HG03558 (cell line): Measurements from ENCODE around the gene CSNK1G2.

Experiments
- ATAC-seq: cut with Tn5 transposase; IDR thresholded peaks from one replicate; pipeline ENCODE4 v1.9.1; 2021; ENCODE audit warnings: moderate number of reproducible peaks; ENCODE audit not compliant: unreplicated experiment; ENCODE audit errors: extremely low read depth

Gene CSNK1G2

DNA sequence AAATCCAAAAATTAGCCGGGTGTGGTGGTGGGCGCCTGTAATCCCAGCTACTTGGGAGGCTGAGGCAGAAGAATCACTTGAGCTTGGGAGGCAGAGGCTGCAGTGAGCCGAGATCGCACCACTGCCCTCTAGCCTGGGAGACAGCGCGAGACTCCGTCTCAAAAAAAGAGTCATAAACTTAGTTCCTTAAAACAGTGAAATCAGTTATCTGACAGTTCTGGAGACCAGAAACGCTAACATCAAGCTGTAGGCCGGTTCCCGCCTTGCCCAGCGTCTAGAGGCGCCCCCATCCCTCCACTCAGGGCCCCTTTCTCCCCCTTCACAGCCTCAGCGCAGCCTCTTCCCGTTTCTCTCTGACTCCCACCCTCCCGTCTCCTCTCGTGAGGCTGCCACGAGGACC, 23.8 kb upstream of the CSNK1G2 start:
- ATAC-seq: no peak

DNA sequence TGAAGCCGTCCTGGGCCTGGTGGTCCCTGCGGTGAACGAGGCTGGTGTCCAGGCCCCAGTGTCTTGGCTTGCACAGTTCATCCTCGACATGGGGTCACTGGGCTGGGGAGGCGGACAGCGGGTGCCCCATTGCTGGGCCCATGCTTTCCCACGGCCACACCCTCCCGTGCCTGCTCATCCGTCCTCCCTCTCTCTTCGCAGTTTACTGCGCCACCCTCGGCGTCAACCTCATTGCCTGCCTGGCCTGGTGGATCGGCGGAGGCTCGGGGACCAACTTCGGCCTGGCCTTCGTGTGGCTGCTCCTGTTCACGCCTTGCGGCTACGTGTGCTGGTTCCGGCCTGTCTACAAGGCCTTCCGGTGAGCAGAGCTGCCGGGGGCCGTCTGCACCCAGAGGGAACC, 23.0 kb upstream of the CSNK1G2 start:
- no peak for ATAC-seq

DNA sequence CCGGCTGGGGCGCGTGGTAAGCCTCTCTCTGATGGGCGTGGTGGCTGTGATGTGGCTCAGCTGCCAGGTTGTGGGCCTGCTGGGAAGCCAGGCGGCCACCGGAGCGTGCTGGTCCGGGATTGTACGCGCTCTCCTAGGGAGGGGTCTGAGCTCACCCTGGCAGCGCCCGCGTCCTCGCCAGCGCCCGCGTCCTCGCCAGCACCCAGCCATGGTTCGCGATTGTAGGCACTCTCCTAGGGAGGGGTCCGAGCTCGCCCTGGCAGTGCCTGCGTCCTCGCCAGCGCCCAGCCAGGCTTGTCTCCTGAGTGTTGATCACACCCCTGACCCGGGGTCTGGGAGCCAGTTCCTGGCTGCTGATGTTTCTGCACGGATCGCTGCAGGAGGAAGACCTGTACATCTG, 22.0 kb upstream of the CSNK1G2 start:
- no peak for ATAC-seq

DNA sequence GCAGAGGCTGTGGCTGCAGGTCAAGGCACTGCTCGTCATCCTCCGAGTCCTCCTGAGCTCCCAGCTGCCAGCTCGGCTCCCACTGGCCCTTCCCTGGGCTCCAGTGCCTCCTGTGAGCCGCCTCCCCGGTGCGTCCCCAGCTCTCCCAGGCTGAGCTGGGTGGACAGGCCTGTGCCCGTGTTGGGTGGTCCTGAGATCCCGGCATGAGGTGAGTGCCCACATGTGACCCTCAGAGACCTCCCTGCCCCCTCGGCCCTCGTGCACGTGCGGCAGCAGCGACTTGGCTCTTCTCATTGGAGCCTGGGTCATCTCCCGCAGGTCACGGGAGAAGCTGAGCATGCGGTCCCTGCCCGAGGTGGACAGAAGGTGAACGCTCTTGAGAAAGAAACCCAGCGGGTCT, 20.3 kb upstream of the CSNK1G2 start:
- ATAC-seq: no peak

DNA sequence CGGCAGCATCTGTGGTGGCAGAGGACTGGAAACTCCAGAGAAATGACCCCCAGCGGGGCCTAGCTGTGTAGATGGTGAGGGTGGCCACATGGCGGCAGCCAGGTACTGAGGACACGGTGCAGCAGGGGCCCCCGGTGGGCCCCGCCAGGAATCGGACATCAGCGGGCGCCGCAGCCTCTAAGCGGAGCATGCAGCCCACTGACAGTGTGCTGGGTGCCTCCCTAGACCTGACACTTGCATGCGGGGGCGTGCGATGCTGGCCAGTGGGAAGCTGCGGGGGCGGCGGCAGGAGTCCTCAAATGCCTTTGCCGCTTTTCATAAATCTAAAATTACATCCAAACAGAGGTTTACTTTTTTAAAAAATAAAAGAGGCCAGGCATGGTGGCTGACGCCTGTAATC, 19.6 kb upstream of the CSNK1G2 start:
- no peak for ATAC-seq

DNA sequence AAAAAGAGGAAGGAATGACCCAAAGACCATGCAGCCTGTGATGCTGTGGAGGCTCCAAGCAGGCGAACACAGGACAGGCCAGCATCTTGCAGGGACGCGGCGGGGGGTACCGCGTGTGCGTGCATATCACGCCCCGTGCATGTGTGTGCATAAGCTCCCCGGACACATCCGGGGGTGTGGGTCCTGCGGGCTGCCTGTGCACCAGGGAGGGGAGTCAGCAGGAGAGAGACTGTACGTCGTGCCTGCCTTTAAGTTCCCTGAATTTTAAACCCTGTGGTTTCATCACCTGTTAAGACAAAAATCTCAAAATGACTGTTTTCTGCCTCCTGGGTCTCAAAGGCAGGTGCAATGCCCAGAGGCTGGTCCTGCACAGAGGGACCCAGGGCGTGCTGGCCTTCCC, 19.1 kb upstream of the CSNK1G2 start:
- ATAC-seq: no peak

DNA sequence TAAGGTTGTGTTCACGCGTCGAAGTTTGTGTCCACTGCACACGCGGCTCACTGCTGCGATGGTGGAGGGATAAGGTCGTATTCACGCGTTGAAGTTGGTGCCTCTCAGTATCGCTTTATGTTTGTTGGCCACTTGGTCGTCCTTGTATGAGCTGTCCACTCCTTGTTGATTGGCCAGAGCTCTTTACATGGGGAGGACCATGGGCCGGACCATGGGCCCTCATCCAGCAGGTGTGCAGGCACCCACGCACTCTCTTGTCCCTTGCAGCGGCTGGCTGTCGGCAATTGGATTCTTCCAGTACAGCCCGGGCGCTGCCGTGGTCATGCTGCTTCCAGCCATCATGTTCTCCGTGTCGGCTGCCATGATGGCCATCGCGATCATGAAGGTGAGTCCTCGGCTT, 18.2 kb upstream of the CSNK1G2 start:
- no peak for ATAC-seq

DNA sequence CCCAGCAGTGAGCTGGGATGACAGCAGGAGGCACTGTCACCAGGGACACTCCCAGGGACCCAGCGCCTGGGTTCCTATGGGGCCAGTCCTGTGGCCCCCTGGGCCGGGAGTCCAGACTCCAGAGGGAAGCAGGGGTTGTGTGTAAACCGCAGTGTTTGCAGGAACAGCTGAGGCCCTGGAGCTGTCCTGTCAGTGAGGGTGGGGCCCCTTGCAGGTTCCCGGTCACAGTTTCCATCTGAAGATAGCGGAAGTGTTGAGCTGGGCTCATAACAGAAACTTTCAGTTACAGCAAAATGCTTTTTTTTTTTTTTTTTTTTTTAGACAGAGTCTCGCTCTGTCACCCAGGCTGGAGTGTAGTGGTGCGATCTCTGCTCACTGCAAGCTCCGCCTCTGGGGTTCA, 17.7 kb upstream of the CSNK1G2 start:
- ATAC-seq: no peak

DNA sequence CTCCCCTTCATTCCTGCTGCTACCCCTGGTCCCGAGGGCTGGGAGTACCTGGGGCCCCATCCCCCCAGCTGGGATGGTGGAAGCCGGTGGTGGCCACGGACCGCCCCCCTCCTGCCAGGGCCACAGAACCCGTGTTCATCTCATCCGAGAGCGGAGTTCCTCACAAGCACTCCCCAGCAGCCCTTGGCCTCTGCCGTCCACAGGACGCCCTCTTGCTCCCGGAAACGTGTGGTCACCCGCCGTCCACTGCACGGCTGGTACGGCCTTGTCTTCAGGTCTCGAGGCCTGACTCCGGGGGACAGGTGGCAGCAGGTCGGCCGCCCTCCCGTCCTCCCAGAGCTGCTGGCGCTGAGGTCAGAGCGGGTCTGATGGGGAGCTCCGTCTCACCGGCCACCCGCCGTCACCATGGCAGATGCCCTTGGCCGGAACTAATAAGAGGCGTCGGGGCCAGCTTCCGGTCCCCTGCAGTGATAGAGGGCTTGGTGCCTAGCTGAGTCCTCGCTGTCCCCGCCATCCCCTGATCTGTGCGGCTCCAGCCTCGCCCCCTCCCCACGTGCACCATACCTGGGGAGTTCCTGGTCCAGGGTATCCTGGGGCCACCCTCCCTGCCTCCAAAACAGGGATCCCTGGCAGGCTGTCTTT, 16.5 kb upstream of the CSNK1G2 start:
- no peak for ATAC-seq

DNA sequence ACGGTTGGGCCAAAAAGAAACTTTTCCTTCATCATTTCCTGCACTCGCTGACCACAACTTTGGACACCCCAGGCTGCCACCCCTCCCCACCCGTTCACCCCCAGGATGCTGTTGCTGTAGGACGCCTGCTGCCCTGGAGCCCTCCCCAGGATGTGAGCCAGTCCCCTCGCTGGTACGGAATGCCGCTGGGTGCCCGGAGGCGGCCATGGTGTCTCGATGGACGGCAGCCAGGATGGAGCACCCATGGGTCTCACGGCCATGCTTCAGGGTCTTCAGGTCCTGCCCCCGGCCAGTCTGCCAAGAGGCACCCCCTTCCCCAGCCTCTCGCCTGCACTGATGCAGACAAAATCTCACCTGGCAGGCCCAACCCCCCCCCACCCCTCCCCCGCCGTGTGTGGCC, 15.4 kb upstream of the CSNK1G2 start:
- no peak for ATAC-seq

DNA sequence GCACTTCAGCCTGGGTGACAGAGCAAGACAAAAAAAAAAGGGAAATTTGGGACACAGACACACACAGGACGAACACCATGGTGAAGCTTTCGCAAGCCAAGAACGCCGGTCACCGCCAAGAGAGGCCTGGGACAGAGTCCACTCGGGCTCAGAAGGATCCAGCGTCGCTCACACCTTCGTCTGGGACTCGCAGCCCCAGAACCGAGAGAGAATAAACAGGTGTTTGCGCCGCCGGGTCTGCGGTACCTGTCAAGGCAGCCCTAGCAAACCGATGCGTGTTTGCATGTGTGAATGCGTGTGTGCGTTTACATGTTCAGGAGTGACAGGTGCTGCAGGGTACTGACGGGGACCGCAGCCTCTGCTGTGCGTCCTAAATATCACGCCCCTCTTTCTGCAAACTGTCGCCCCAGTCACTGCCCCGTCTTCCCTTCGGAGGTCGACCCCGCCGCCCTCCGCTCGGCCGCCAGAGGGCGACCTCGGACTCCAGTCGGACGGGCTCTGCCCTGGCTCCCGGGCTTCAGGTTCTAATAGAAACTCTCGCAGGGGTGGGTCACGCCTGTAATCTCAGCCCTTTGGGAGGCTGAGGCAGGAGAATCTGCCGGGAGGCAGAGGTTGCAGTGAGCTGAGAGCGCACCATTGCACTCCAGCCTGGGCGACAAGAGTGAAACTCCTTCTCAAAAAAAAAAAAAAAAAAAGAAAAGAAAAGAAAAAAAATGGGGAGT, 11.8 kb upstream of the CSNK1G2 start:
- ATAC-seq: no peak

DNA sequence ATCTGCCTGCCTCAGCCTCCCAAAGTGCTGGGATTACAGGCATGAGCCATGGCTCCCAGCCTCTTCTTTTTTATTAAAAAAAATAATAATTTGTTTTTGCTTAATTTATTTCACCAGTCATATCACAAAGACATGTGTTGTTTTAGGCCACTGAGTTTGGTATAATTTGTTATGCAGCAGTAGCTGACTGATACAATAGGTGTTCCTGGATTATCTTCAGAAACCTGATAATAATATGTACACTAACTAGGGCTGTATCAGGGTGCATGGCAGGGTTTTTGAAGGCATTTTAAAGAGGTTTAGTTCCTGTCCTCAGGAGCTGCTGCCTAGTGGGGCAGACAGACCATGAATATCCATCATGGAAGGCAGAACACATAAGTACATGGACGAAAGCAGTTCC, 9.5 kb upstream of the CSNK1G2 start:
- ATAC-seq: no peak

DNA sequence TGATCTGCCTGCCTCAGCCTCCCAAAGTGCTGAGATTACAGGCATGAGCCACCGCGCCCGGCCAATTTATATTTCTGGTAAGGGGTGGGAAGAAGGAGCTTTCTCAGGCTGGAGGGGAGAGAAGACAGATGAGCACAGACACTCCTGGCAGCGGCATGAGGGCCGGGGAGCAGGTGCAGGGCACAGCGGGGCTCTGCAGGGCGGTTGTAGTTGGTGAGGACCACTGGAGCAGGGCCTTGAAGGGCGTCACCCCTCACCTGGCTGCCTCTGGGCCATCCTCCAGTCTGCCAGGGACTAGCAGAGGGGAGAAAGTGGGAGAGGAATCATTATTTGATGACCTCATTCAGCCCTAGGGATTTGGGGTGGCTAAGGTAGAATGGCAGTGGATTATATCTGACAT, 8.6 kb upstream of the CSNK1G2 start:
- ATAC-seq: no peak

DNA sequence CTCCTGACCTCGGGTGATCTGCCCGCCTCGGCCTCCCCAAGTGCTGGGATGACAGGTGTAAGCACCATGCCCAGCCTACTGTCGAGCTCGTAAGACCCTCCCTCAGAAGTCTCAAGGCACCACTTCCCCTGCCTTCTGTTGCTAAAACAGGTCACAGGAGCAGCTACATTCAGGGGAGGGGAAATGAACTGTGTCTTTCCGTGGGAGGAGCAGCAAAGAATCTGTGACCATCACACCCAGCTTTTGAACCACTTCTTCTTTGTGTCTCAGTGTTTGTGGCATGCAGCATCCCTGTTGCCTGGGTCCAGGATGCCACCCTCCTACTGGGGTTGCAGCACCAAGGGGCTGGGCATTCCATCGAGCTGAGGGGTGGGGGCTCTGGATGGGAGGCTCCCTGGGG, 7.7 kb upstream of the CSNK1G2 start:
- ATAC-seq: no peak

DNA sequence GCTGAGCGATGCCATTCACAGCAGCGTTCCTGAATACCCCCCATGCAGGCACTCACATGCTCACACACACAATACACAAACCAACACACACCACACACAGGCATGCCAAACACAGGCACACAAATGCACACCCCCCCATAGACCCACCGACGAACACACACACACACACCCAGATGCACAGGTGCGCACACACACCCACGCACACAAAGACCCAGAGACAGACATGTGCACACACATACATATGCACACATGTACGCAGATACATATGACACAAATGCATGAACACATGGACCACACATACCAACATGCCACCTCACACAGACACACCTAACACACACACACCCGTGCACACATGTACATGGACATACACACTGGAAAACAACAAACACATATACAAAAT, 7.0 kb upstream of the CSNK1G2 start:
- ATAC-seq: no peak

DNA sequence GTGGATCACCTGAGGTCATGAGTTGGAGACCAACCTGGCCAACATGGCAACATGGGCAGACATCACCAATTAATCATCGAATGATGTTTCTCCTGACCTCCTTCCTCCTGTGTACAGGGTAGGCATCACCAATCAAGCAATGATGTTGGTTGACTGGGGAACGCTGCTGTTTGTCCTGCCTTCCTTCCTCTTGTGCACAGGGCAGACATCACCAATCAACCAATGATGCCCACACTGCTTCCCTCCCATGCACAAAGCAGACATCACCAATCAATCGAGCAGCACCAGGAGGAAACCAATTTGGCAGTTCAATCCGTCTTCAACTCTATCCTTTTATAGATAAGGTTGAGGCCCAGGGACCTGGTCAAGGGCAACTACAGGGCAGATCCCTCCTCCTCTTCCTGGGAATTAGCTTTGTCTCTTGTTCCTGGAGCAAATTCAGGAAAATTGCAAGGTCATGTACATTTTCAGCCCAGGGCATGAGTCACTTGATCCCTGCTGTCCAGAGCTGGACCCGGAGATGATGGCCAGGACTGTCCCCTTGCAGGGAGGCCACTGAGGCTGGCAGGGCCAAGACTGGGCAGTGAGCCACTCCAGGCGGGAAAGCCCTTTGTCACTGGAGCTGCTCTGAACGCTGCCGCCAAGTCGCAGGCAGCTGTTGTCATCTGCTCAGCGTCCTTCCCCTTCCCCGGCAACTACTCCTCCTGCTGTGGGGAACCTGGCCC, 5.3 kb upstream of the CSNK1G2 start:
- ATAC-seq: no peak

DNA sequence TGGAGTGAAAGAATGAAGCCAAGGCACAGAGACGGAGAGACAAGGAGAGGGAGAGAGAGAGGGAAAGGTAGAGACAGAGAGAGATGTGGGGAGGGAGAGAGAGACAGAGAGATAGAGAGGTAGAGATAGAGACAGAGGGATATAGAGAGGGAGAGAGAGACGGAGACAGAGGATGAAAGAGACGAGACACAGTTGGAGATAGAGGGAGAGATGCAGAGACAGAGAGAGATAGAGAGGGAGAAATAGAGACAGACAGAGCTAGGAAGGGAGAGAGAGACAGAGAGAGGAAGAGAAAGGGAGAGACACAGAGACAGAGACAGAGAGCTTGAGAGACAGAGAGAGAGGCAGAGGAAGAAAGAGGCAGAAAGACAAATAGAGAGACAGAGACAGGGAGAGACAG, 4.5 kb upstream of the CSNK1G2 start:
- no peak for ATAC-seq

DNA sequence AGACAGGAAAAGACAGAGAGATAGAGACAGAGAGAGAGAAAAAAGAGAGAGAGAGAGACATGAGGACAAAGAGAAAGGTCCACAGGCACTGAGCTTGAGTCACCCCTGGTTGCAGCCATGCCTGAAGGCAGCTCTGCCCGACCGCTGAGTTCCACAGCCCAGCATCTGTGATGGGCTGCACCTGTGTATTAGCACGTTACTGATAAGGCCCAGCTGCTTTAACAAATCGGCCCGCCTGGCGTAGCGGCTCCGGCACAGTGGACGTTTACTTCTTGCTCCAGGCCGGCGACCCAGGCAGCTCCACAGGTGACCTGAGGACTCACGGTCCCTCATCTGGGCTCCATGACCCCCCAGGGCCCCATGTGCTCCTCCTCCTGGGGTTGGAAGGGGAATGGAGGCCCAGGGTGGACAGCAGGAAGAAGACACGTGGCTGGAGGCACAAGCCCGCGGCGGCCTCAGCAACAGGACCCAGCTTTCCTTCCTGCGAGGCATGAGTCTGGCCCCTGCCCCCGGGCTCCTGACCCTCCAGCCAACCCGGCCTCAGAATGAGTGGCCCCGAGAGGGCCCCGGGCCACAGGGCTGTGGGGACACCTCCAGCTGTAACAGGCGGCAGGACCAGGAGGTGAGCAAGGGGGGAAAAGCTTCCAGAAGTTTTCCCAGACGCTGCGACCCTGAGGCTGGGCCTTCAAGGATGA, 3.9 kb upstream of the CSNK1G2 start:
- ATAC-seq: no peak

DNA sequence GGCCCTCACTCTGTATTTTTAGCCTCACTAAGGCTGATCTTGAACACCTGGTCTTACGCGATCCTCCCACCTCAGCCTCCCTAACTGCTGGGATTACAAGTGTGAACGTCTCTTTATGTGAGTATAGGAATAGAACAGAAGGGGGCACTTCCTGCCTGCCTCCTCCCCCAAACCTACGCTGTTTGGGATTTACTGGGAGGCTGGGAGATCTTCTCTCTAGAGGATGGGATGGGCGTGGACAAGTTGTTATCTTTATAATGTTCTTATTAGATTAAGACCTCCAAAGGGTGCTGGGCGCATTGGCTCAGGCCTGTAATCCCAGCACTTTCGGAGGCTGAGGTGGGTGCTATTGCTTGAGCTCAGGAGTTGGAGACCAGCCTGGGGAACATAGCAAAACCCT, 2.9 kb upstream of the CSNK1G2 start:
- ATAC-seq: no peak

DNA sequence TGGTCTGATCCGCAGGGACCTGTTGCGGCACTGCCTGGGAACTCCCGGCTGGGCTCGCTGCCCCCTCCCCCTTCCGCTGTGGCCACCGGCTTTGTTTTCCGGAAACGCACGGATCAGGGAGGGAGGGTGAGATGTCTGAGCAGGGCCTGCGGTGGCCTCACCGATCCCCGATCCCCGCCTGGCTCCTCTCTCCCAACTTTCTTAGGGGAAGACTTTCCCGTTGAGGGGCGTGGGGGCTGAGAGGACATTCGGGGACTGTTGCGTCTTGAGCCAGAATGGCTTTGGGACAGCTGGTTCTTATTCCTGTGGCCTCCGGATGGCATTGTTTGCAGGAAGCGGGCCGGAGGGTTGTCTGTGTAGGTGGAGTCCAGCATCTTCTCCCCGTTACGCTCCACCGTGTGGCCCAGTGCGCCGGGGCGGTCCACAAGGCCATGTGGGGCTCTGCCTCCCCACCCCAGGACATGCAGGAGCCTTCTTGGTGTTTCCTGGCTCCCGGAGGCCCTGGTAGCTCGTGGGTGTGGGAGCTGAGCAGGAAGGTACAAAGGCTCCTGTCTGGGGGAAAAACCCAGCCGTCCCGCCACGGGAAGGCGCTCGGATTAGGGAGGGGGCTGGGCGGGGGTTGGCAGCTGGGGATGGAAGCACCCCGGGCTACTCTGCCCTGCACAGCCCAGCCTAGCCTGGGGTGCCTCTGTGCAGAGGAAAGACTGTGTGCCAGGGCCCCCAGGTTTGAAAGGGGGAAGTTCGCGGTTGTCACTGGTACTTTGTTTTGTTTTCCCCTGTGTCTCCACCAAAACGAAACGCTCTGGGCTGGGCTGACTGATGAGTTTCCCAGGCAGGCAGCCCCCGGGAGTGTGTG, 1.3 kb downstream of the CSNK1G2 start:
- no peak for ATAC-seq
